ENCODE results near the gene USP13. TPM values are rescaled to one million over a fixed set of nuclear protein-coding genes. Genes with fewer than 3 reads are reported as not detected.

The USP13 gene
- total RNA-seq, 1 donor from 2014 or later: 15.4 TPM

- H3K36me3 ChIP-seq: no peaks in the 10 kb centered on the region
- no peaks in the 10 kb centered on the region for H3K9me3 ChIP-seq
- no peak overlapping the region for H3K4me3 ChIP-seq
- intact Hi-C loops (cut with DNase I): no loop called here
- DNase-seq (no peak), ATAC-seq (no peak)
- no peaks in the 10 kb centered on the region for H3K4me1 ChIP-seq
- no peaks in the 10 kb centered on the region for H3K27me3 ChIP-seq
- H3K27ac ChIP-seq: no peak overlapping the region
- TF ChIP-seq CTCF (IDR thresholded peaks at IDR 0.05): no peak
Measured at GRCh38 chr3:179822296-179822695, 169.5 kb downstream of the USP13 start.

- no peaks in the 10 kb centered on the region for H3K4me1 ChIP-seq
- no peak overlapping the region for H3K4me3 ChIP-seq
- no peak overlapping the region for H3K27ac ChIP-seq
- no peaks in the 10 kb centered on the region for H3K36me3 ChIP-seq
- intact Hi-C loops (cut with DNase I): no loop called here
- no peak for TF ChIP-seq CTCF (IDR thresholded peaks at IDR 0.05)
- ATAC-seq: no peak
- no peak for DNase-seq
- no peaks in the 10 kb centered on the region for H3K9me3 ChIP-seq
- no peaks in the 10 kb centered on the region for H3K27me3 ChIP-seq
Measured at GRCh38 chr3:179825527-179826246, 172.8 kb downstream of the USP13 start.

DNA sequence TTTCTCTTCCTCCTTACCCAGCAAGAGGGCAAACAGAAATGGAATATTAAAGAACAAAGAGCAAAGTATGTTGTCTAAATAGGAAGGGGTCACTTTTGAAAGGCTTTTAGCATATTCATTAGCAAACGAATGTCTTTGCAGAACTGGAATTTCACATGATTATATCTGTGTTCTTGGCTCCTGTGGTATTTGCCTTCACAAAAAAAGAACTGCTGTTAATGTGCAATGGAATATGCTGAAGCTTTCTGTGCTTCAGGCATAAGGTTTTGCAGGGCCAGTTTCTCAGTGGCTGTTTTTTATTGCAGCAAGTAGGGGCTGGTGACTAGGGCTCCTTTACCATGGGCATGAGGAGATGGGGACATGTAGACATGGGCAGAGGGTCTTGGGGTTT lies 173.4 kb downstream of the USP13 start:
- Histone ChIP-seq H3K27ac (no peak overlapping the region), H3K36me3 (no peaks in the 10 kb centered on the region), H3K9me3 (no peaks in the 10 kb centered on the region), H3K27me3 (no peaks in the 10 kb centered on the region), H3K4me1 (no peaks in the 10 kb centered on the region), H3K4me3 (no peak overlapping the region)
- ATAC-seq (no peak), DNase-seq (no peak)
- no peak for TF ChIP-seq CTCF (IDR thresholded peaks at IDR 0.05)
- intact Hi-C loops (cut with DNase I): no loop called here

- intact Hi-C loops (cut with DNase I): no loop called here
- DNase-seq (no peak), ATAC-seq (no peak)
- no peaks in the 10 kb centered on the region for H3K9me3 ChIP-seq
- no peaks in the 10 kb centered on the region for H3K4me1 ChIP-seq
- no peaks in the 10 kb centered on the region for H3K36me3 ChIP-seq
- H3K27me3 ChIP-seq: no peaks in the 10 kb centered on the region
- H3K27ac ChIP-seq: no peak overlapping the region
- H3K4me3 ChIP-seq: no peak overlapping the region
- no peak for TF ChIP-seq CTCF (IDR thresholded peaks at IDR 0.05)
Measured at GRCh38 chr3:179828738-179829137, 175.9 kb downstream of the USP13 start.

DNA sequence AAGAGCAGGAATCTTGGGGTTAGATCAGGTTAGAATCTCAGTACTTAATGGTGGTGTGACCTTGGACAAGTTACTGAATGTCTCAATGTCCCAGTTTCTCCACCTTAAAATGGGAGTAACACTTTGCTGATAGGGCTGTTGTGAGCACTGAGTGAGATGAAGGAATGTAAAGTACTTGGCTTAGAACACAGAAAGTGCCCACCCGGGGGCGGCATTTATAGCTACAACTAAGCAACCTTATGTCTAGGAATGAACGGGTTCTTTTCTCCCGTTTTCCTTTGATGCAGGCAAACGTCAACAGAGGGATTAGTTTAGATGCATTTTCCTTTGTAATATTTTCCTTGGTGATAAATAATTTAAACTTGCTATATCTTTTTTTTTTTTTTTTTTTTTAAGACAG lies 176.6 kb downstream of the USP13 start:
- Histone ChIP-seq H3K4me3 (no peak overlapping the region), H3K27ac (no peak overlapping the region), H3K9me3 (no peaks in the 10 kb centered on the region), H3K27me3 (no peaks in the 10 kb centered on the region), H3K36me3 (no peaks in the 10 kb centered on the region), H3K4me1 (no peaks in the 10 kb centered on the region)
- intact Hi-C loops (cut with DNase I): no loop called here
- ATAC-seq: no peak
- TF ChIP-seq CTCF (IDR thresholded peaks at IDR 0.05): no peak
- DNase-seq: no peak

Data from upper lobe of right lung (tissue), 1 donor.